Measurements from ENCODE around the gene CRYL1.

DNA sequence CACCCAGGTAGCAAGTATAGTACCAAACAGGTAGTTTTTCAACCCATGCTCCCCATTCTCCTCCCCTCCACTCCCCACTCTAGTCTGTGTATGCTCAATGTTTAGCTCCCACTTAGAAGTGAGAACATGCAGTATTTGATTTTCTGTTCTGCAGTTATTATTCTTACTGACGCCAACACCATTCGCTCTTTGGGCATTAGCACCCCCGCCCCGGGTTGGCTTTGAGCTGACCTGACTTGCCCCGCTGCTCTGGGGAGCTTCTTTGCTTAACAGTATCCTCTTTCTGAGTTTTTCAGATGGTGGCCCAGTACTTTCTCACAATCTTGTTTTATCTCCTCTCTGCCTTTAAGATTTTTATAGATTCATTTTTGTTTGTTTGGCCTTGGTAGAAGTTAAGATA, 138.7 kb downstream of the CRYL1 start:
- TF ChIP-seq, protein P1, sequence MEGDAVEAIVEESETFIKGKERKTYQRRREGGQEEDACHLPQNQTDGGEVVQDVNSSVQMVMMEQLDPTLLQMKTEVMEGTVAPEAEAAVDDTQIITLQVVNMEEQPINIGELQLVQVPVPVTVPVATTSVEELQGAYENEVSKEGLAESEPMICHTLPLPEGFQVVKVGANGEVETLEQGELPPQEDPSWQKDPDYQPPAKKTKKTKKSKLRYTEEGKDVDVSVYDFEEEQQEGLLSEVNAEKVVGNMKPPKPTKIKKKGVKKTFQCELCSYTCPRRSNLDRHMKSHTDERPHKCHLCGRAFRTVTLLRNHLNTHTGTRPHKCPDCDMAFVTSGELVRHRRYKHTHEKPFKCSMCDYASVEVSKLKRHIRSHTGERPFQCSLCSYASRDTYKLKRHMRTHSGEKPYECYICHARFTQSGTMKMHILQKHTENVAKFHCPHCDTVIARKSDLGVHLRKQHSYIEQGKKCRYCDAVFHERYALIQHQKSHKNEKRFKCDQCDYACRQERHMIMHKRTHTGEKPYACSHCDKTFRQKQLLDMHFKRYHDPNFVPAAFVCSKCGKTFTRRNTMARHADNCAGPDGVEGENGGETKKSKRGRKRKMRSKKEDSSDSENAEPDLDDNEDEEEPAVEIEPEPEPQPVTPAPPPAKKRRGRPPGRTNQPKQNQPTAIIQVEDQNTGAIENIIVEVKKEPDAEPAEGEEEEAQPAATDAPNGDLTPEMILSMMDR (IDR thresholded peaks at IDR 0.05; ENCODE audit: low read depth, low read length, poor library complexity, severe bottlenecking): no peak
- no peak for TF ChIP-seq EZH2phosphoT487 (IDR thresholded peaks at IDR 0.05; ENCODE audit: borderline replicate concordance, low read length)
